Measurements from ENCODE around the gene TECPR2.
A peak's percentile ranks its signal among the peaks of the same experiment; 100 is the strongest.
"Not testable (repeated sequence)": the region's sequence is repeated elsewhere in the genome, so short reads cannot be mapped to it uniquely, and the experiment has no call there.

The TECPR2 gene

GRCh38 chr14:102333390-102333789 lies 29.4 kb upstream of the TECPR2 start:
- DNase-seq, result no peak

- DNase-seq, result no peak
Measured at GRCh38 chr14:102333795-102334705, 28.7 kb upstream of the TECPR2 start.

GRCh38 chr14:102335163-102335562 lies 27.6 kb upstream of the TECPR2 start:
- no peak for DNase-seq

DNA sequence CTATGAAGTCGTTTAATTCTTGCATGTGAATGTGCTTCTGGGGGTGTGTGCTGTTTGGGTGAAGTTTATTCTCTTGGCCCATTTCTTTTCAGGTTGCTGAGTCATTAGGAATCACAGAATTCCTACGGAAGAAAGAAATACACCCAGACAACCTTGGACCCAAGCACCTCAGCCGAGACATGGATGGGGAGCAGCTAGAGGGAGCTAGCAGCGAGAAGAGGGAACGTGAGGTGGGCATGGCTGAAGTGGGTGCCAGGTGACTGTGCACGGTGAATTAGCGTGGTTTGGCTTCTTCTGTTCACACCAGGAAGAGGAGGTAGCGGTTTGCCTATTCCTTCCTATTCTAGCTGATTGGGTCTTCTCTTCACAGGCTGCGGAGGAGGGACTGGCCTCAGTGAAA lies 24.0 kb upstream of the TECPR2 start:
- DNase-seq, result no peak

DNA sequence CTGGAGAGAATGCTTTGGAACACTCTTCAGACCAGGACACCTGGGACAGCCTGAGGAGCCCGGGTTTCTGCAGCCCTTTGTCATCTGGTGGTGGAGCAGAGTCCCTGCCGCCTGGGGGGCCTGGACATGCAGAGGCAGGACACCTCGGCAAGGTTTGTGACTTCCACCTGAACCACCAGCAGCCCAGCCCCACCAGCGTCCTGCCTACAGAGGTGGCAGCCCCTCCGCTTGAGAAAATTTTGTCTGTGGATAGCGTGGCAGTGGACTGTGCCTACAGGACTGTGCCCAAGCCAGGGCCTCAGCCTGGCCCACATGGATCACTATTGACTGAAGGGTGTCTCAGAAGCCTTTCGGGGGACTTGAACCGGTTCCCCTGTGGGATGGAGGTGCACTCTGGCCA lies 21.2 kb upstream of the TECPR2 start:
- DNase-seq, result no peak

DNA sequence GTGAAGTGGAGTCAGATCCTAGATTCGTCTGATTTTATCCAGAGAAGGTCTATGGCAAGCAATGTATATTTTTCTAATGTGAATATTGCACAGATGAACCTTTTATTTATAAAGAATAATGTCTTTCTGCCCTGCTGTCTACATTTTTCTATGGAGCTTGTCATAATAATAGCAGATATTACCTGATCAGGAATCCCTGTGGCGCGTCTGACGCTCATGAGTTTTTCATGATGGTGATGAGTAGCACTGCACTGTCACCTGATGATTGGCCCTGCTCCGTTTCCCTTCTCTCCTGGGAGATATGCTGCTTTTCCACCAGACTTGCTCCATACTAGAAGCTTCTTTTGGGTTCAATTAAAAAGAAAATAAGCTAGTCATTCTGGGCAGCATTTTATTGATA lies 20.5 kb upstream of the TECPR2 start:
- DNase-seq, result no peak

DNA sequence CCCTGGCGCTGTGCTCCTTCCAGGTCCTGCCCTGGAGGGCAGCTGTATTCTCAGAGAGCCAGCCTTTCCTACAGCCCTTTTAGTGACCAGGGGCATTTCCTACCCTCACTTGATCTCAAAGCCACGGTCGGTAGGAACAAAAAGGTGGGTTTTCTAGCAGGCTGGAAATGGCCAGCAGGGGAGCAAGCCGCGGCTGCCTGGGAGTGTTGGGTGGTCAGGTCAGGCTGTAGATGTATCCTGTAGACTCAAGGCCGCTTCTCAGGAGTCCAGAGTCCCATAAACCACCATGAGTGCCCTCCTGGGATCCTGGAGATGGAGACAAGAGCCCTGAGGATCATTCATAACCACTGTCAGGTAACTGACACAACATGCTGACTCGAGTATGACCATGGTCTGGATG lies 18.7 kb upstream of the TECPR2 start:
- no peak for DNase-seq

- DNase-seq, result no peak
Measured at GRCh38 chr14:102344485-102344884, 18.3 kb upstream of the TECPR2 start.

GRCh38 chr14:102345232-102345631 lies 17.5 kb upstream of the TECPR2 start:
- no peak for DNase-seq

- no peak for DNase-seq
Measured at GRCh38 chr14:102346645-102347044, 16.1 kb upstream of the TECPR2 start.

- DNase-seq, result no peak
Measured at GRCh38 chr14:102348376-102348775, 14.4 kb upstream of the TECPR2 start.

DNA sequence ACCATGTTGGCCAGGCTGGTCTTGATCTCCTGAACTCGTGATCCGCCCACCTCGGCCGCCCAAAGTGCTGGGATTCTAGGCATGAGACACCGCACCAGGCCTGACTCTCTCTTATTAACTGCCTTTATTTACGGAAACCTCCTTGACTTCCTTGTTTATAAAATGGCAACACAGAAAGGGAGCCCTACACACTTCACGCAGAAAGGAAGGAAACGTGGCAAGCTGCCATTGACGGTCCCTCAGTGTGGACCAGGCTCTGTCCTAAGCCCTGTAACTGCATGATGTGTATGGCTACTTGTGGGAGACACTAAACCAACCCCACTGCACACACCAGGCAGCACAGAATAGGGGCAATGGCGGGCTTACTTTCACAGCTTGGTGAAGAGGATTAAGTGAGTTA lies 11.7 kb upstream of the TECPR2 start:
- no peak for DNase-seq

DNA sequence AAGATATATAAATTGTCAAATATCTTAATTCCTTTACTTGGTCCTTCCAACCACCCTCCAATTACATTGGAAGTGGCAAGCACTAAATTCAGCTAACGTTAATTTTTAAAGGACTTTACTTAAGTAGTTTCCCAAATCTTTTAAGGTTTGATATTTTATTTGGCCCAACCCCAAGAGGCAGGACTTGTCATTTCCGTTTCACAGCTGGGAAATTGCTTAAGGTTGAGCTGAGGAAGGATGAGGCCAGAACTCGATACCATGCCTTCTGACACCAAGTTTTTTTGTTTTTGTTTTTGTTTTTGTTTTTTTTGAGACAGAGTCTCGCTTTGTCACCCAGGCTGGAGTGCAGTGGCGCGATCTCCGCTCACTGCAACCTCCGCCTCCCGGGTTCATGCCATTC lies 11.1 kb upstream of the TECPR2 start:
- not testable (repeated sequence) for DNase-seq

- no peak for DNase-seq
Measured at GRCh38 chr14:102352213-102352612, 10.5 kb upstream of the TECPR2 start.

- DNase-seq, result no peak
Measured at GRCh38 chr14:102353126-102353619, 9.6 kb upstream of the TECPR2 start.

DNA sequence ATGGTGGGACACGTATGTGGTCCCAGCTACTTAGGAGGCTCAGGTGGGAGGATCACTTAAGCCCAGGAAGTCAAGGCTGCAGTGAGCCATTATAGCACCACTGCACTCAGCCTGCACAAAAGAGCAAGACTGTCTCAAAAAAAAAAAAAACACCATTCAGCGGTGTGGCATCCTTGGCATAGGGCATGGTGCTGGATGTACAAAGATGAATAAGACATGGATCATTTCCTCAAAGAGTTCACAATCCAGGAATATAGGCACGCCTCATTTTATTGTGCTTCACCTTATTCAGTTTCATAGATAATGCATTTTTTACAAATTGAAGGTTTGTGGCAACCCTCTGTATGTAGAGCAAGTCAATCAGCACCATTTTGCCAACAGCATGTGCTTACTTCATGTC lies 6.5 kb upstream of the TECPR2 start:
- DNase-seq, result no peak

DNA sequence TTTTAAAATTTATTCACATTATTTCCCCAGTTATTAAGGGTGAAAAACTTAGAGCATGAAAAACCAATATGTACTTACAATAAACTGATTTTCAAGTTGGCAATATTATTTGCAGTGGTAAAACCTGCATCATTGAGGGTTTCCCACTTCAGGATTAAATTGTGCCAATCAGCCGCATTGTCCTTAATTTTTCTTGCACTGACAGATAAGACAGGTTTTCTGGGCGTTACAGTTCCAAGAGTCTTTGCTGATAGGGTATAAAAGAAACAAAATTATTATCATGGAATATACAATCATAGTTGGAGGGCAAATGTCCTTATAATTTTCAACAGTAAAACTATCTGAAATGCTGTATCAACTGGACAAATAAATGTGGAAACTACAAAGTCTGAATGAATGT lies 3.4 kb upstream of the TECPR2 start:
- DNase-seq, result no peak

DNA sequence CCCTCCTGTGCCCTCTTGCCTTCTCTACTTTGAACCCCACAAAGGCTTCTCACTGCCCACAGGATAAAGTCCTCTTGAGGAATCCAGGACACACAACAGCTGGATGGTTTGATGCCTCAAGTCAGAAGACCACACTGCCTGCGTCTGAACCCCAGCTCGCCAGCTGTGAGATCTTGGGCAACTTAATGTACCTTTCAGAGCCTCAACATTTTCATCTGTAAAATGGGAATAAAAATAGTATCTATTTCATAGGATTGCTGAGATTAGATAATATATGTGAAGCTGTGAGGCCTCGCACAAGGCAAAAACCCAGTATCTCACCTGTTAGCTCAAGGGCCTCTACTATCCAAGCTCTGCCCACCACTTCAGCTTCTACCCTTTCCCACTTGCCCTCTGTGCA lies 2.4 kb upstream of the TECPR2 start:
- no peak for DNase-seq

GRCh38 chr14:102362084-102362483 lies 657 bp upstream of the TECPR2 start:
- DNase-seq, result peak; percentile 34

GRCh38 chr14:102363182-102363943 lies 622 bp downstream of the TECPR2 start:
- no peak for DNase-seq

DNA sequence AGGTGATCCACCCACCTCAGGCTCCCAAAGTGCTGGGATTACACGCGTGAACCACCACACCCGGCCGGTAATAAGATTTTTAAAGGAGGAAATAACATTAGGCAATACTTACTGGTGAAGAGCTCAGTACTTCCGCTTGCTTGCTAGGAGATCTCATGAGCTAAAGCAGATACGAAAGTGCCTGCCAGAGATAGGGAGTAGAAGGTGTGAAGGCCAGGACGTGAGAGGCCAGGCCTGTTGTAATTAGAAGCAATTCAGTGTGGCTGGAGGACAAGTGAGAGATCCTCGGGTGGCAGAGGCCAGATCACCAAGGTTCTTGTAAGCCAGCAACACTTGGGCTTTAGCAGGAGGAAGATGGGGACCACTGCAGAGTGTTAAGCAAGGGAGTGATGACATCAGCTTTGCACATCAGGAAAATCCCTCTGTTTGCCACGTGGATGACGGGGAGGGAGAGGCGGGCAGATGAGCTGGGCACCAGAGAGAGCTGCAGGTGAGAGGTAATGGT lies 7.6 kb downstream of the TECPR2 start:
- DNase-seq, result no peak

- DNase-seq, result no peak
Measured at GRCh38 chr14:102371361-102371760, 8.6 kb downstream of the TECPR2 start.

DNA sequence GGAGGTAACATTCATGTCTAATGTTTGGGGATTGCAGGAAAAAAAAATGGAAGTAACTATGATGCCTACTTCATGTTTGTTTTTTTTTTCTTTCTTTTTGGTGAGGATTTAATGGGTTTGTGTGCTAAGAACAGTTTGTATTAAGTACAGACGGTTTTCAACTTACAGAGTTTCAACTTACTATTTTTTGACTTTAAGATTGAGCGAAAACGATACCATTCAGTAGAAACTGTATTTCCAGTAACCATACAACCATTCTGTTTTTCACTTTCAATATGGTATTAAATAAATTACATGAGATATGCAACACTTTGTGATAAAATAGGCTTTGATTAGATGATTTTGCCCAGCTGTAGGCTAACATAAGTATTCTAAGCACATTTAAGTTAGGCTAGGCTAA lies 10.4 kb downstream of the TECPR2 start:
- no peak for DNase-seq

GRCh38 chr14:102374264-102374663 lies 11.5 kb downstream of the TECPR2 start:
- no peak for DNase-seq

Measured in activated T-cell treated with anti-CD3 and anti-CD28 coated beads for 4 hours (primary cell).